HepG2 (cell line): ENCODE measurements around the gene EIF6. TPM values are rescaled to one million over a fixed set of nuclear protein-coding genes. Genes with fewer than 3 reads are reported as not detected.

Experiments used
- BRCA1 ChIP-seq: sonication (generic); formaldehyde crosslinking; IDR thresholded peaks from 2 replicates; pipeline ENCODE4 v1.4.0; 2020; ENCODE audit warnings: missing genetic modification reagents
- EED ChIP-seq: sonication (generic); formaldehyde crosslinking; IDR thresholded peaks from 2 replicates; pipeline ENCODE4 v1.5.0; 2020; ENCODE audit warnings: mild to moderate bottlenecking, missing genetic modification reagents
- FOSL2 ChIP-seq: sonication (generic); formaldehyde crosslinking; IDR thresholded peaks from 2 replicates; pipeline ENCODE4 v1.4.0; 2020; ENCODE audit warnings: missing genetic modification reagents
- HMG20A ChIP-seq: IDR thresholded peaks from 2 replicates; pipeline ENCODE4 v1.6.1; 2016; ENCODE audit warnings: borderline replicate concordance
- HNRNPUL1 ChIP-seq: fragments of 200-400 bp; formaldehyde crosslinking; IDR thresholded peaks from 2 replicates; pipeline ENCODE4 v1.6.1; 2017; ENCODE audit warnings: low read depth, mild to moderate bottlenecking, low read length, moderate library complexity
- IKZF5 ChIP-seq: IDR thresholded peaks from 2 replicates; pipeline ENCODE4 v1.6.1; 2018; ENCODE audit warnings: missing genetic modification reagents, mild to moderate bottlenecking, missing compliant biosample characterization
- IRF2 ChIP-seq: IDR thresholded peaks from 2 replicates; pipeline ENCODE4 v1.6.1; 2018; ENCODE audit warnings: missing genetic modification reagents, missing compliant biosample characterization
- MAFK ChIP-seq, 2 experiments: IDR thresholded peaks in 1 of 2; conservative IDR thresholded peaks in 1 of 2; 2 replicates each; pipeline ENCODE4 v1.6.1; 2011; ENCODE audit warnings: improper control_type of control experiment in 2 of 2, low read length in 2 of 2
- MTERF4 ChIP-seq: sonication (generic); formaldehyde crosslinking; IDR thresholded peaks from 2 replicates; pipeline ENCODE4 v1.8.0; 2023; ENCODE audit warnings: mild to moderate bottlenecking, missing genetic modification reagents
- RNF2 ChIP-seq: fragments of 450-650 bp; conservative IDR thresholded peaks from 2 replicates; pipeline ENCODE4 v1.6.1; 2016; ENCODE audit warnings: low read depth
- SMC3 ChIP-seq: IDR thresholded peaks from 2 replicates; pipeline ENCODE4 v1.6.1; 2011; ENCODE audit warnings: low read length, improper control_type of control experiment
- SNAPC4 ChIP-seq: sonication (generic); formaldehyde crosslinking; IDR thresholded peaks from 2 replicates; pipeline ENCODE4 v1.4.0; 2020; ENCODE audit warnings: mild to moderate bottlenecking, missing genetic modification reagents
- SP2 ChIP-seq: sonication (generic); formaldehyde crosslinking; IDR thresholded peaks from 2 replicates; pipeline ENCODE4 v1.5.1; 2020; ENCODE audit warnings: mild to moderate bottlenecking, missing genetic modification reagents
- SRY ChIP-seq: sonication (generic); formaldehyde crosslinking; IDR thresholded peaks from 2 replicates; pipeline ENCODE4 v1.8.0; 2022; ENCODE audit warnings: mild to moderate bottlenecking, missing genetic modification reagents
- TMF1 ChIP-seq: sonication (generic); formaldehyde crosslinking; IDR thresholded peaks from 2 replicates; pipeline ENCODE4 v1.8.1; 2022; ENCODE audit warnings: low read depth, missing genetic modification reagents
- XRCC5 ChIP-seq: fragments of 200-400 bp; formaldehyde crosslinking; optimal IDR thresholded peaks from 2 replicates; pipeline ENCODE3; 2017; ENCODE audit warnings: mild to moderate bottlenecking, low read length
- ZFY ChIP-seq: sonication (generic); formaldehyde crosslinking; IDR thresholded peaks from 2 replicates; pipeline ENCODE4 v1.4.0; 2020; ENCODE audit warnings: missing genetic modification reagents
- ZKSCAN8 ChIP-seq: IDR thresholded peaks from 2 replicates; pipeline ENCODE4 v1.6.1; 2016; ENCODE audit warnings: borderline replicate concordance, missing genetic modification reagents, missing compliant biosample characterization
- ZNF138 ChIP-seq: sonication (generic); formaldehyde crosslinking; IDR thresholded peaks from 2 replicates; pipeline ENCODE4 v1.5.0; 2020; ENCODE audit warnings: mild to moderate bottlenecking, low read depth, missing genetic modification reagents
- ZNF232 ChIP-seq: sonication (generic); formaldehyde crosslinking; IDR thresholded peaks from 2 replicates; pipeline ENCODE4 v1.4.0; 2020; ENCODE audit warnings: missing genetic modification reagents, borderline replicate concordance
- ZNF282 ChIP-seq: fragments of 450-650 bp; IDR thresholded peaks from 2 replicates; pipeline ENCODE4 v1.6.1; 2018; ENCODE audit not compliant: partially characterized antibody
- ZNF354B ChIP-seq: sonication (generic); formaldehyde crosslinking; IDR thresholded peaks from 2 replicates; pipeline ENCODE4 v1.8.0; 2022; ENCODE audit warnings: mild to moderate bottlenecking, missing genetic modification reagents
- ZNF580 ChIP-seq: IDR thresholded peaks from 2 replicates; pipeline ENCODE4 v1.6.1; 2016; ENCODE audit warnings: low read depth, borderline replicate concordance
- ZNF709 ChIP-seq: sonication (generic); formaldehyde crosslinking; IDR thresholded peaks from 2 replicates; pipeline ENCODE4 v1.5.0; 2020; ENCODE audit warnings: mild to moderate bottlenecking, missing genetic modification reagents
- polyA plus RNA-seq, 8 experiments: library from polyadenylated mRNA; depleted of rRNA in 3 of 8; stranded (reverse) in 7 of 8; unstranded in 1 of 8; fragments of >200 nt; fragmentation: Illumina TruSeq in 4 of 8; extraction: Trizol in 4 of 8; gene quantifications; 2 replicates each; pipeline versions ENCODE4 v1.2.1 to v1.2.3, GENCODE V29; 2011 to 2016; ENCODE audit warnings: low read depth in 4 of 8, missing spikeins in 1 of 8, mixed read lengths in 1 of 8; ENCODE audit not compliant: insufficient read depth in 1 of 8
- total RNA-seq, 5 experiments: library from RNA; depleted of rRNA; stranded (reverse); fragments of >200 nt; fragmentation: Illumina TruSeq; extraction: Trizol; gene quantifications; 2 replicates each; pipeline ENCODE4 v1.2.3, GENCODE V29; 2016; ENCODE audit warnings: low read depth in 1 of 5

EIF6 gene
- total and polyA plus RNA-seq, 2 of the 13 experiments (the other 11 are each of a cell fraction or from before 2014, with no cell fraction given): 462 to 466 TPM

- TF ChIP-seq MTERF4 (CRISPR knock-in tag): no peak
- peak; percentile 95 for TF ChIP-seq XRCC5
- no peak for TF ChIP-seq HNRNPUL1
- no peak for TF ChIP-seq SP2 (CRISPR knock-in tag)
- peak; percentile 4; the same call in 1 of the 2 replicates for TF ChIP-seq SMC3
- TF ChIP-seq BRCA1 (CRISPR knock-in tag): 0 out of 2 replicates have a peak, but pooled peaks have one; percentile 52
- TF ChIP-seq EED: no peak
- TF ChIP-seq ZNF354B (CRISPR knock-in tag): no peak
- peak; percentile 80; the same call in 1 of the 2 replicates for TF ChIP-seq RNF2
- TF ChIP-seq FOSL2: peak; percentile 100
- TF ChIP-seq ZNF232 (CRISPR knock-in tag): no peak
- 0 out of 2 replicates have a peak, but pooled peaks have one; percentile 19 for TF ChIP-seq SRY (CRISPR knock-in tag)
- TF ChIP-seq ZKSCAN8 (CRISPR knock-in tag): peak; percentile 77; the same call in 1 of the 2 replicates
- TF ChIP-seq ZNF282: no peak
- peak; percentile 90 for TF ChIP-seq HMG20A (CRISPR knock-in tag)
- peak; percentile 89; the same call in 1 of the 2 replicates for TF ChIP-seq ZNF580 (CRISPR knock-in tag)
- TF ChIP-seq ZFY: peak; percentile 54; the same call in 1 of the 2 replicates
- no peak for TF ChIP-seq ZNF709 (CRISPR knock-in tag)
- no peak for TF ChIP-seq TMF1 (CRISPR knock-in tag)
- peak in 1 of 2 experiments; percentile 19; a peak in 1 of 4 replicates for TF ChIP-seq MAFK (conservative IDR thresholded peaks at IDR 0.05 in 1 of 2, IDR thresholded peaks at IDR 0.05 in 1 of 2; ENCODE audit: low read length in 2 of 2)
- TF ChIP-seq ZNF138 (CRISPR knock-in tag): no peak
- TF ChIP-seq SNAPC4 (CRISPR knock-in tag): no peak
- peak; percentile 76 for TF ChIP-seq IRF2
- TF ChIP-seq IKZF5 (CRISPR knock-in tag): peak; percentile 96
Measured at GRCh38 chr20:35305682-35306556, 21.3 kb upstream of the EIF6 start (continued).
